Uterus (tissue), 4 donors: ENCODE results near the gene DENND1A. TPM values are rescaled to one million over a fixed set of nuclear protein-coding genes. Genes with fewer than 3 reads are reported as not detected.

ENCODE experiments used
- DNase-seq, 2 donors: peaks; one replicate each; pipeline ENCODE4 v3.0.0-alpha.2; 2019 to 2020
- H3K27ac ChIP-seq, 2 donors: fragments of 200-600 bp; sonication (generic); 1 replicate in 1 of 2; 2 replicates in 1 of 2; pipeline ENCODE4 v1.5.1; 2016 to 2018
- H3K27me3 ChIP-seq, 2 donors: fragments of 200-600 bp; sonication (generic); one replicate each; pipeline ENCODE4 v1.5.1; 2018 to 2019; ENCODE audit warnings: control low read depth in 1 of 2
- H3K36me3 ChIP-seq, 2 donors: fragments of 200-600 bp; sonication (generic); one replicate each; pipeline ENCODE4 v1.5.1; 2019; ENCODE audit warnings: control low read depth in 1 of 2
- H3K4me1 ChIP-seq, 2 donors: fragments of 200-600 bp; sonication (generic); one replicate each; pipeline ENCODE4 v1.5.1; 2018 to 2019; ENCODE audit warnings: control low read depth in 1 of 2
- H3K4me3 ChIP-seq, 2 donors: fragments of 200-600 bp; sonication (generic); 1 replicate in 1 of 2; 2 replicates in 1 of 2; pipeline ENCODE4 v1.5.1; 2018 to 2019; ENCODE audit warnings: mild to moderate bottlenecking in 1 of 2
- H3K9me3 ChIP-seq, 2 donors: fragments of 200-600 bp; sonication (generic); one replicate each; pipeline ENCODE4 v1.5.1; 2019; ENCODE audit warnings: control low read depth in 1 of 2
- CTCF ChIP-seq, 4 experiments: fragments of 200-600 bp in 2 of 4; fragments of 450-650 bp in 2 of 4; sonication (generic) in 2 of 4; IDR thresholded peaks; one replicate each; pipeline ENCODE4 v1.5.1; 2016 to 2019; ENCODE audit warnings: antibody characterized with exemption in 4 of 4, mild to moderate bottlenecking in 2 of 4, moderate library complexity in 1 of 4
- POLR2A ChIP-seq, 2 donors: fragments of 450-650 bp; IDR thresholded peaks; one replicate each; pipeline ENCODE4 v1.6.1; 2016; ENCODE audit warnings: antibody characterized with exemption in 2 of 2, mild to moderate bottlenecking in 1 of 2, moderate library complexity in 1 of 2
- intact Hi-C: fragments of 100-400 bp; cut with DNase I; formaldehyde crosslinking; loops from one replicate; pipeline ENCODE4 v1.15.1; 2023; ENCODE audit warnings: low total_unique reads
- total RNA-seq, 4 donors: library from RNA; depleted of rRNA in 3 of 4; stranded (reverse); fragments of >200 nt in 3 of 4; gene quantifications; one replicate each; pipeline versions ENCODE4 v1.1.0 to v1.2.4, GENCODE V29; 2014 to 2023
- donor health status: DM: yes; HTN: yes; CAD: no.

DENND1A gene
- total RNA-seq, 4 donors from 2014 or later, result 10.8 to 34.5 (median 22.6) TPM

- Histone ChIP-seq H3K4me1 (no peaks in the 10 kb centered on the region), H3K27ac (no peak overlapping the region), H3K9me3 (peaks cover 0 to 2% of the 10 kb centered on the region in 2 donors), H3K36me3 (no peaks in the 10 kb centered on the region), H3K4me3 (no peak overlapping the region), H3K27me3 (no peaks in the 10 kb centered on the region)
- DNase-seq, result no peak
- intact Hi-C loops, result no loop called here
- TF ChIP-seq POLR2A (IDR thresholded peaks at IDR 0.05) (no peak), CTCF (IDR thresholded peaks at IDR 0.05) (no peak)
Observed at GRCh38 chr9:123851851-123852250, 78.1 kb downstream of the DENND1A start.

GRCh38 chr9:123848447-123849085, 81.4 kb downstream of the DENND1A start:
- no peak overlapping the region for H3K27ac ChIP-seq
- H3K4me3 ChIP-seq, result no peak overlapping the region
- no peak for DNase-seq
- intact Hi-C loops, result no loop called here
- no peaks in the 10 kb centered on the region for H3K36me3 ChIP-seq
- peaks cover 0 to 19% of the 10 kb centered on the region in 2 donors for H3K9me3 ChIP-seq
- H3K4me1 ChIP-seq, result no peaks in the 10 kb centered on the region
- TF ChIP-seq CTCF (IDR thresholded peaks at IDR 0.05) (no peak), POLR2A (IDR thresholded peaks at IDR 0.05) (no peak)
- H3K27me3 ChIP-seq, result no peaks in the 10 kb centered on the region

- H3K9me3 ChIP-seq, result peaks cover 0 to 20% of the 10 kb centered on the region in 2 donors
- intact Hi-C loops, result no loop called here
- TF ChIP-seq POLR2A (IDR thresholded peaks at IDR 0.05), result no peak
- TF ChIP-seq CTCF (IDR thresholded peaks at IDR 0.05), result no peak
Observed at GRCh38 chr9:123846966-123847365, 83.0 kb downstream of the DENND1A start.

GRCh38 chr9:123843703-123844102, 86.2 kb downstream of the DENND1A start:
- H3K9me3 ChIP-seq, result peaks cover 0 to 20% of the 10 kb centered on the region in 2 donors
- H3K36me3 ChIP-seq, result no peaks in the 10 kb centered on the region
- intact Hi-C loops, result no loop called here
- no peak overlapping the region for H3K27ac ChIP-seq
- no peaks in the 10 kb centered on the region for H3K4me1 ChIP-seq
- H3K4me3 ChIP-seq, result no peak overlapping the region
- TF ChIP-seq POLR2A (IDR thresholded peaks at IDR 0.05), result no peak
- TF ChIP-seq CTCF (IDR thresholded peaks at IDR 0.05), result no peak
- no peaks in the 10 kb centered on the region for H3K27me3 ChIP-seq
- DNase-seq, result no peak

More at GRCh38 chr9:123846966-123847365, 83.0 kb downstream of the DENND1A start:
- no peak overlapping the region for H3K27ac ChIP-seq
- no peaks in the 10 kb centered on the region for H3K4me1 ChIP-seq
- H3K27me3 ChIP-seq, result no peaks in the 10 kb centered on the region
- no peak for DNase-seq
- no peaks in the 10 kb centered on the region for H3K36me3 ChIP-seq
- H3K4me3 ChIP-seq, result no peak overlapping the region

GRCh38 chr9:123835821-123836220, 94.1 kb downstream of the DENND1A start:
- intact Hi-C loops, result no loop called here
- TF ChIP-seq CTCF (IDR thresholded peaks at IDR 0.05) (no peak), POLR2A (IDR thresholded peaks at IDR 0.05) (no peak)
- DNase-seq, result no peak
- no peaks in the 10 kb centered on the region for H3K27me3 ChIP-seq
- no peak overlapping the region for H3K4me3 ChIP-seq
- H3K4me1 ChIP-seq, result no peaks in the 10 kb centered on the region
- no peaks in the 10 kb centered on the region for H3K36me3 ChIP-seq
- no peak overlapping the region for H3K27ac ChIP-seq
- H3K9me3 ChIP-seq, result peaks cover 0 to 5% of the 10 kb centered on the region in 2 donors
